Thoracic aorta (tissue), 2 donors: Measurements from ENCODE around the gene PARVB. TPM values are rescaled to one million over a fixed set of nuclear protein-coding genes. Genes with fewer than 3 reads are reported as not detected.

Experiments used
- ATAC-seq: fragments of 150-250 bp; one replicate; pipeline ENCODE4 v1.8.0; 2017; ENCODE audit warnings: low read depth; ENCODE audit not compliant: insufficient number of reproducible peaks, low FRiP score
- DNase-seq: peaks from one replicate; pipeline ENCODE4 v3.0.0-alpha.2; 2020; ENCODE audit warnings: low spot score
- H3K27ac ChIP-seq, 2 donors: fragments of 200-600 bp; sonication (generic); 1 replicate in 1 of 2; 2 replicates in 1 of 2; pipeline ENCODE4 v1.5.1; 2016; ENCODE audit warnings: mild to moderate bottlenecking in 2 of 2, moderate library complexity in 2 of 2
- H3K27me3 ChIP-seq: fragments of 200-600 bp; sonication (generic); replicated peaks from 2 replicates; pipeline ENCODE4 v1.6.0; 2016; ENCODE audit warnings: mild to moderate bottlenecking; ENCODE audit not compliant: insufficient read depth
- H3K36me3 ChIP-seq: fragments of 200-600 bp; sonication (generic); one replicate; pipeline ENCODE4 v1.5.1; 2016
- H3K4me1 ChIP-seq, 2 donors: fragments of 200-600 bp; sonication (generic); 1 replicate in 1 of 2; 2 replicates in 1 of 2; pipeline versions ENCODE4 v1.5.1 to v1.6.0; 2016; ENCODE audit warnings: low read depth in 2 of 2, mild to moderate bottlenecking in 1 of 2; ENCODE audit not compliant: control insufficient read depth in 1 of 2
- H3K4me3 ChIP-seq: fragments of 200-600 bp; sonication (generic); 2 replicates; pipeline ENCODE4 v1.5.1; 2016; ENCODE audit warnings: mild to moderate bottlenecking
- H3K9me3 ChIP-seq: fragments of 200-600 bp; sonication (generic); 2 replicates; pipeline ENCODE4 v1.5.1; 2016
- total RNA-seq, 2 donors: library from RNA; depleted of rRNA; stranded (reverse); fragments of >200 nt; gene quantifications; one replicate each; pipeline versions ENCODE4 v1.1.0 to v1.2.3, GENCODE V29; 2016
- TF ChIP-seq, protein P1 (sequence below): fragments of 200-600 bp; sonication (generic); IDR thresholded peaks from one replicate; pipeline ENCODE4 v1.5.1; 2019; ENCODE audit warnings: antibody characterized with exemption

PARVB gene, protein sequence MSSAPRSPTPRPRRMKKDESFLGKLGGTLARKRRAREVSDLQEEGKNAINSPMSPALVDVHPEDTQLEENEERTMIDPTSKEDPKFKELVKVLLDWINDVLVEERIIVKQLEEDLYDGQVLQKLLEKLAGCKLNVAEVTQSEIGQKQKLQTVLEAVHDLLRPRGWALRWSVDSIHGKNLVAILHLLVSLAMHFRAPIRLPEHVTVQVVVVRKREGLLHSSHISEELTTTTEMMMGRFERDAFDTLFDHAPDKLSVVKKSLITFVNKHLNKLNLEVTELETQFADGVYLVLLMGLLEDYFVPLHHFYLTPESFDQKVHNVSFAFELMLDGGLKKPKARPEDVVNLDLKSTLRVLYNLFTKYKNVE
- total RNA-seq, result 10 to 100 TPM; 15.3 to 17.2 TPM

DNA sequence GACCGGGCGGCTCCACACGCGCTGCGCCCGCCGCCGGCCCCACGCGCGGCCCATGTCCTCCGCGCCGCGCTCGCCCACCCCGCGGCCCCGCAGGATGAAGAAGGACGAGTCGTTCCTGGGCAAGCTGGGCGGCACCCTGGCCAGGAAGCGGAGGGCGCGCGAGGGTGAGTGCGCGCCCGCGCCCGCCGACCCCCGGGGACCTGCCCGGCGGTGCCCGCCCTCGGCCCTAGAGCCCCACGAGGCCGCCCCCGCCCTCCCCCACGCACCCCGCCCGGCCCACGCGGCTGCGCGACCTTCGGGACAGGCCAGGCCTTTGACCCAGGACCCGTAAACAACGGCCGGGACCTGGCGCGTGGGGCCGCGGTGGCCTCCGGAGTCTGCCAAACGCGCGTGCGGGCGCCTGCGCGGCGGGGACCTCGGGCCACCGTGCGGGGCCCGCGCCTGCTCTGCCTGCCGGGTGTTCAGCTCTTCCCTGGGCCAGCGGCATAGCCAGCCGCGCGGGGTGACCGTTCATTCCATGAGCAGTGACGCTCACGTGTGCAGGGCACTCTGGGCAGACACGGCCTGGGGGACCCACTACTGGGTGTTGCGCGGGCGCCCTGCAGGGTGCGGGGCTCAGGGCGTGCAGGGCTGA is at the start of gene PARVB:
PARVB (plus strand) TSS at position 15 of the 634 bp plus-strand sequence; CDS start at position 53, 38 bp downstream.
- Histone ChIP-seq H3K36me3 (no peaks in the 10 kb centered on the region), H3K4me1 (no peaks in the 10 kb centered on the region)
- no peak for DNase-seq

DNA sequence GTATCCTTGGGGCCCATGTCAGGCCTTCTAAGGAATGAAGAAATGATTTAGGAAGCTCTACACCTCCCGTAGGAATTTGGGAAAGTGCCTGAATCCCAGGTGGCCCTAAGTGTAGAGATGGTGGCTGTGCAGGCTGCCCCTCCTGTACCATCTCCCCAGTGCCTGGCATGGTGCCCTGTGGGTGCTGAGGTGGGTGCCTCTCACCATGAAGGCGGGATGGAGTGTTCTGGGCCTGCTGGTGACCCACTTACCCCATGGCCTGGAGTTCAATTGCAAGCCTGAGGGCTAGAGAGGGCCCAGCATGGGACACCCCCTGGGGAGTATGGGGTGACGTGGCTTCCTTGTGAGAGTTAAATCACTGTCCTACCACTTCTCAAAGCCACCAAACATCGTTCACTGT is 49.1 kb upstream of the PARVB start:
- TF ChIP-seq, protein P1, sequence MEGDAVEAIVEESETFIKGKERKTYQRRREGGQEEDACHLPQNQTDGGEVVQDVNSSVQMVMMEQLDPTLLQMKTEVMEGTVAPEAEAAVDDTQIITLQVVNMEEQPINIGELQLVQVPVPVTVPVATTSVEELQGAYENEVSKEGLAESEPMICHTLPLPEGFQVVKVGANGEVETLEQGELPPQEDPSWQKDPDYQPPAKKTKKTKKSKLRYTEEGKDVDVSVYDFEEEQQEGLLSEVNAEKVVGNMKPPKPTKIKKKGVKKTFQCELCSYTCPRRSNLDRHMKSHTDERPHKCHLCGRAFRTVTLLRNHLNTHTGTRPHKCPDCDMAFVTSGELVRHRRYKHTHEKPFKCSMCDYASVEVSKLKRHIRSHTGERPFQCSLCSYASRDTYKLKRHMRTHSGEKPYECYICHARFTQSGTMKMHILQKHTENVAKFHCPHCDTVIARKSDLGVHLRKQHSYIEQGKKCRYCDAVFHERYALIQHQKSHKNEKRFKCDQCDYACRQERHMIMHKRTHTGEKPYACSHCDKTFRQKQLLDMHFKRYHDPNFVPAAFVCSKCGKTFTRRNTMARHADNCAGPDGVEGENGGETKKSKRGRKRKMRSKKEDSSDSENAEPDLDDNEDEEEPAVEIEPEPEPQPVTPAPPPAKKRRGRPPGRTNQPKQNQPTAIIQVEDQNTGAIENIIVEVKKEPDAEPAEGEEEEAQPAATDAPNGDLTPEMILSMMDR, result no peak
- DNase-seq (no peak), ATAC-seq (no peak)
- Histone ChIP-seq H3K4me1 (no peaks in the 10 kb centered on the region), H3K27ac (no peak overlapping the region), H3K4me3 (no peak overlapping the region), H3K27me3 (no peaks in the 10 kb centered on the region), H3K36me3 (peaks cover 50% of the 10 kb centered on the region), H3K9me3 (no peaks in the 10 kb centered on the region)

More for the DNA sequence above, at the start of gene PARVB:
- H3K9me3 ChIP-seq, result no peaks in the 10 kb centered on the region
- TF ChIP-seq, protein P1, result no peak
- H3K27ac ChIP-seq, result peak within 1 kb of the TSS in 1 of 2 donors; percentile 38
- peak within 1 kb of the TSS; percentile 79 for H3K4me3 ChIP-seq
- H3K27me3 ChIP-seq, result no peaks in the 10 kb centered on the region
- ATAC-seq, result no peak

DNA sequence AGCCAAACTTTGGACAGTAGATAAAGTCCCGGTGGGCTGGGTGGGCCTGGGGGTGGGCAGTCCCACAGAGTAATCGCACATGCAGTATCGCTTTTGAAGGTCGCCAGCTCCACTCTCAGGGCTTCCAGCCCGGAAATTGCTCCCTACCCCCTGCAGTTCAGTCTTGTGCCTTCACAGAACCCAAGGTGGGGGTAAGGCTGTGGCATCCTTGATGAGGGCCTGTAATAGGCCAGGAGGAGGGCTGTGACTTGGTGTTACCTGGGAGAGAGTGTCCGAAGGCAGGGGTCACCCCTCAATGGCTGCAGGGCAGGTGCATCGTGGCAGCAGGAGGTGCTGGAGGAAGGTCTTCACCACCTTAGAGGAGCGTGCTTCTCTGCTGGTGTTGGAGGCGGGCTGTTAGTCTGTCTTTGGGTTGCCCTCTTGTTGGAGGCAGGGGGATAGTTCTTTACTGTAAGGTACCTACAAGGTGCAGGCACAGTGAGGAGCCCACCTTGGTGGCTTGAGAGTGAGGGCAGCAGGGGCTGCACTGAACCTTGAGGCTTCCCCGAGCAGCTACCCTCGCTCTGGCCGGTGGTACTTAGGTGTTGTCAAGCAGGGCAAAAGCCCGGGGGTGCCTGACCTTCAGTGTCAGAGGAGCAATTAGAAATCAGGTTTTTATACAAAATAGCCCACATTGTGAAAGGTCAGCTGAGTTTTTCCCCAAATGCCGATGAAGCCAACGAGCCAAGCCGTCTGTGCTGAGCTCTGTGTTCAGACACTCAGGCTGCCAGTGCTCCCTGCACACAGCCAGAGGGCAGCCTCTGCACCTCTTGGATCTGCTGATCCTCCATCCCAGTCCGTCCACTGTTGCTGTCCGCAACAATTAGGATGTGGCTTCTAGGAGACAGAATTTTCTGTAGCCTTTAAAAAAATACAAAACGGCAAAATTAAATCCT is 47.0 kb upstream of the PARVB start:
- peaks cover 58% of the 10 kb centered on the region for H3K36me3 ChIP-seq

DNA sequence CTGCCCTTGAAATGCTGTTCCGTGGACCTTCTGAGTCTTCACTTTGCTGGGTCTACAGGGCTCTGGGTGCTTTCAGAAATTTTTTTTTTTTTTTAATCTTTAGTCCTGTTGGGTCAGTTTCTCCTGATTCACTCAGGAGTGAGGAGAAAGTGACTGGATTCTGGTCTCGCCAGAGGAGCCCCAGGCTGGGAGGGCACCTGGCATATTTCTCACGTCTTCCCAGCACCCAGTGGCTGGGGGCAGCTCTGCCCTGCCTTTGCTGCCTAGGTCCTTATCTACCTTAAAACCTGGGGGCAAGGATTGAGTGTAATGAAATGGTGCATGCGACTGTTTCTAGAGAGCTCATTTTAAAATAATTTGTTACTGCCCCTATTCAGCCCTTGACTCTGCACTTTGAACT is 45.5 kb upstream of the PARVB start:
- ATAC-seq, result no peak
- TF ChIP-seq, protein P1, result no peak

More for the DNA sequence above, 47.0 kb upstream of the PARVB start:
- TF ChIP-seq, protein P1, result no peak
- H3K27ac ChIP-seq, result no peak overlapping the region
- ATAC-seq, result no peak
- H3K27me3 ChIP-seq, result no peaks in the 10 kb centered on the region
- no peak for DNase-seq
- no peak overlapping the region for H3K4me3 ChIP-seq
- H3K9me3 ChIP-seq, result no peaks in the 10 kb centered on the region
- no peaks in the 10 kb centered on the region for H3K4me1 ChIP-seq

More for the DNA sequence above, 45.5 kb upstream of the PARVB start:
- no peak overlapping the region for H3K27ac ChIP-seq
- peaks cover 56% of the 10 kb centered on the region for H3K36me3 ChIP-seq
- H3K4me1 ChIP-seq, result no peaks in the 10 kb centered on the region
- no peak for DNase-seq
- no peaks in the 10 kb centered on the region for H3K9me3 ChIP-seq
- H3K27me3 ChIP-seq, result no peaks in the 10 kb centered on the region
- H3K4me3 ChIP-seq, result no peak overlapping the region
